ENCODE results near the gene SFTA2. TPM values are rescaled to one million over a fixed set of nuclear protein-coding genes. Genes with fewer than 3 reads are reported as not detected.

SFTA2 gene
- total and polyA plus RNA-seq, 9 of the 15 experiments (the other 6 are each of a cell fraction or from before 2014, with no cell fraction given), result not detected

DNA sequence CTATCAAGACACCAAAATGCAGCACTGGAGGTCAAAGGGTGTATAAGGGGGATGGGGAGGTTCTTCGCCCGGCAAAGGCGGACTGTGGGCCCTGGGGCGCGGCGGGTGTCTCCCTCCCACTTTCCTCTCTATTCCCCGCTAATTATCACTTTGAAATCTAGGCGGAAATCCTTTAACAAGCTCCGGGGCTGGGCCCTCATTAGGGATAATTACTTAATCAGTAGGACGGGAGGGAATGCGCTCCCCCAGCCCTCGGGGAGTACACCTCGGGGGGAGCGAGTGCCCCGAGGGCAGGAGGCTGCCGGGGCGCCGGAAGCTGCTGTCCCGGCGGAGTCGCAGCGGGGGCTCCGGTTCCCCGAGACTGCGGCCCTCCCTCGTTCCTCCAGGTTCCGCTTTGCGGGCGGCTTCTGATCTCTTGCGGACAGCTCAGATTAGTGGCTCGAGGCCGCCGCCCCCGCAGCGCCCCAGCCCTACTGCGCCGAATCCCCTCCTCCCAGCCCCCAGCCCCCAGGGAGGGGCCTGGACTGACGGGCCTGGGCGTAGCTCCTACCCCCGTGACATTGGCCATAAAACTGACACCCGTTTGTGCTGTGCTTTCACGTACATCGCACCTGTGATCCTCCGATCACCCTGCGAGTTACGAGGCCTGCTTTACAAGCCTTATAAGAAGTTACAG, 23.5 kb upstream of the SFTA2 start (continued):
- TF ChIP-seq, protein P1, sequence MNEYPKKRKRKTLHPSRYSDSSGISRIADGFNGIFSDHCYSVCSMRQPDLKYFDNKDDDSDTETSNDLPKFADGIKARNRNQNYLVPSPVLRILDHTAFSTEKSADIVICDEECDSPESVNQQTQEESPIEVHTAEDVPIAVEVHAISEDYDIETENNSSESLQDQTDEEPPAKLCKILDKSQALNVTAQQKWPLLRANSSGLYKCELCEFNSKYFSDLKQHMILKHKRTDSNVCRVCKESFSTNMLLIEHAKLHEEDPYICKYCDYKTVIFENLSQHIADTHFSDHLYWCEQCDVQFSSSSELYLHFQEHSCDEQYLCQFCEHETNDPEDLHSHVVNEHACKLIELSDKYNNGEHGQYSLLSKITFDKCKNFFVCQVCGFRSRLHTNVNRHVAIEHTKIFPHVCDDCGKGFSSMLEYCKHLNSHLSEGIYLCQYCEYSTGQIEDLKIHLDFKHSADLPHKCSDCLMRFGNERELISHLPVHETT (CRISPR knock-in tag; conservative IDR thresholded peaks at IDR 0.05 in 1 of 2, IDR thresholded peaks at IDR 0.05 in 1 of 2), result peak in 1 of 2 experiments; percentile 75; a peak in 2 of 4 replicates
- TF ChIP-seq, protein P2, sequence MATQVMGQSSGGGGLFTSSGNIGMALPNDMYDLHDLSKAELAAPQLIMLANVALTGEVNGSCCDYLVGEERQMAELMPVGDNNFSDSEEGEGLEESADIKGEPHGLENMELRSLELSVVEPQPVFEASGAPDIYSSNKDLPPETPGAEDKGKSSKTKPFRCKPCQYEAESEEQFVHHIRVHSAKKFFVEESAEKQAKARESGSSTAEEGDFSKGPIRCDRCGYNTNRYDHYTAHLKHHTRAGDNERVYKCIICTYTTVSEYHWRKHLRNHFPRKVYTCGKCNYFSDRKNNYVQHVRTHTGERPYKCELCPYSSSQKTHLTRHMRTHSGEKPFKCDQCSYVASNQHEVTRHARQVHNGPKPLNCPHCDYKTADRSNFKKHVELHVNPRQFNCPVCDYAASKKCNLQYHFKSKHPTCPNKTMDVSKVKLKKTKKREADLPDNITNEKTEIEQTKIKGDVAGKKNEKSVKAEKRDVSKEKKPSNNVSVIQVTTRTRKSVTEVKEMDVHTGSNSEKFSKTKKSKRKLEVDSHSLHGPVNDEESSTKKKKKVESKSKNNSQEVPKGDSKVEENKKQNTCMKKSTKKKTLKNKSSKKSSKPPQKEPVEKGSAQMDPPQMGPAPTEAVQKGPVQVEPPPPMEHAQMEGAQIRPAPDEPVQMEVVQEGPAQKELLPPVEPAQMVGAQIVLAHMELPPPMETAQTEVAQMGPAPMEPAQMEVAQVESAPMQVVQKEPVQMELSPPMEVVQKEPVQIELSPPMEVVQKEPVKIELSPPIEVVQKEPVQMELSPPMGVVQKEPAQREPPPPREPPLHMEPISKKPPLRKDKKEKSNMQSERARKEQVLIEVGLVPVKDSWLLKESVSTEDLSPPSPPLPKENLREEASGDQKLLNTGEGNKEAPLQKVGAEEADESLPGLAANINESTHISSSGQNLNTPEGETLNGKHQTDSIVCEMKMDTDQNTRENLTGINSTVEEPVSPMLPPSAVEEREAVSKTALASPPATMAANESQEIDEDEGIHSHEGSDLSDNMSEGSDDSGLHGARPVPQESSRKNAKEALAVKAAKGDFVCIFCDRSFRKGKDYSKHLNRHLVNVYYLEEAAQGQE (IDR thresholded peaks at IDR 0.05; ENCODE audit: borderline replicate concordance), result no peak; the same call in 1 of the 2 replicates
- TF ChIP-seq, protein P2 (CRISPR knock-in tag; IDR thresholded peaks at IDR 0.05; ENCODE audit: low read depth), result no peak
- TF ChIP-seq ZNF134 (CRISPR knock-in tag; conservative IDR thresholded peaks at IDR 0.05) (no peak), HNRNPH1 (optimal IDR thresholded peaks at IDR 0.05; ENCODE audit: low read depth, low read length) (no peak), ZNF197 (CRISPR knock-in tag; IDR thresholded peaks at IDR 0.05; ENCODE audit: low read depth) (no peak)
- TF ChIP-seq, protein P3, sequence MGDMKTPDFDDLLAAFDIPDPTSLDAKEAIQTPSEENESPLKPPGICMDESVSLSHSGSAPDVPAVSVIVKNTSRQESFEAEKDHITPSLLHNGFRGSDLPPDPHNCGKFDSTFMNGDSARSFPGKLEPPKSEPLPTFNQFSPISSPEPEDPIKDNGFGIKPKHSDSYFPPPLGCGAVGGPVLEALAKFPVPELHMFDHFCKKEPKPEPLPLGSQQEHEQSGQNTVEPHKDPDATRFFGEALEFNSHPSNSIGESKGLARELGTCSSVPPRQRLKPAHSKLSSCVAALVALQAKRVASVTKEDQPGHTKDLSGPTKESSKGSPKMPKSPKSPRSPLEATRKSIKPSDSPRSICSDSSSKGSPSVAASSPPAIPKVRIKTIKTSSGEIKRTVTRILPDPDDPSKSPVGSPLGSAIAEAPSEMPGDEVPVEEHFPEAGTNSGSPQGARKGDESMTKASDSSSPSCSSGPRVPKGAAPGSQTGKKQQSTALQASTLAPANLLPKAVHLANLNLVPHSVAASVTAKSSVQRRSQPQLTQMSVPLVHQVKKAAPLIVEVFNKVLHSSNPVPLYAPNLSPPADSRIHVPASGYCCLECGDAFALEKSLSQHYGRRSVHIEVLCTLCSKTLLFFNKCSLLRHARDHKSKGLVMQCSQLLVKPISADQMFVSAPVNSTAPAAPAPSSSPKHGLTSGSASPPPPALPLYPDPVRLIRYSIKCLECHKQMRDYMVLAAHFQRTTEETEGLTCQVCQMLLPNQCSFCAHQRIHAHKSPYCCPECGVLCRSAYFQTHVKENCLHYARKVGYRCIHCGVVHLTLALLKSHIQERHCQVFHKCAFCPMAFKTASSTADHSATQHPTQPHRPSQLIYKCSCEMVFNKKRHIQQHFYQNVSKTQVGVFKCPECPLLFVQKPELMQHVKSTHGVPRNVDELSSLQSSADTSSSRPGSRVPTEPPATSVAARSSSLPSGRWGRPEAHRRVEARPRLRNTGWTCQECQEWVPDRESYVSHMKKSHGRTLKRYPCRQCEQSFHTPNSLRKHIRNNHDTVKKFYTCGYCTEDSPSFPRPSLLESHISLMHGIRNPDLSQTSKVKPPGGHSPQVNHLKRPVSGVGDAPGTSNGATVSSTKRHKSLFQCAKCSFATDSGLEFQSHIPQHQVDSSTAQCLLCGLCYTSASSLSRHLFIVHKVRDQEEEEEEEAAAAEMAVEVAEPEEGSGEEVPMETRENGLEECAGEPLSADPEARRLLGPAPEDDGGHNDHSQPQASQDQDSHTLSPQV (IDR thresholded peaks at IDR 0.05), result no peak
- TF ChIP-seq, protein P4, sequence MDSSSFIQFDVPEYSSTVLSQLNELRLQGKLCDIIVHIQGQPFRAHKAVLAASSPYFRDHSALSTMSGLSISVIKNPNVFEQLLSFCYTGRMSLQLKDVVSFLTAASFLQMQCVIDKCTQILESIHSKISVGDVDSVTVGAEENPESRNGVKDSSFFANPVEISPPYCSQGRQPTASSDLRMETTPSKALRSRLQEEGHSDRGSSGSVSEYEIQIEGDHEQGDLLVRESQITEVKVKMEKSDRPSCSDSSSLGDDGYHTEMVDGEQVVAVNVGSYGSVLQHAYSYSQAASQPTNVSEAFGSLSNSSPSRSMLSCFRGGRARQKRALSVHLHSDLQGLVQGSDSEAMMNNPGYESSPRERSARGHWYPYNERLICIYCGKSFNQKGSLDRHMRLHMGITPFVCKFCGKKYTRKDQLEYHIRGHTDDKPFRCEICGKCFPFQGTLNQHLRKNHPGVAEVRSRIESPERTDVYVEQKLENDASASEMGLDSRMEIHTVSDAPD (CRISPR knock-in tag; IDR thresholded peaks at IDR 0.05), result no peak
- TF ChIP-seq, protein P5, sequence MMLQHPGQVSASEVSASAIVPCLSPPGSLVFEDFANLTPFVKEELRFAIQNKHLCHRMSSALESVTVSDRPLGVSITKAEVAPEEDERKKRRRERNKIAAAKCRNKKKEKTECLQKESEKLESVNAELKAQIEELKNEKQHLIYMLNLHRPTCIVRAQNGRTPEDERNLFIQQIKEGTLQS (IDR thresholded peaks at IDR 0.05), result no peak
- TF ChIP-seq, protein P5 (CRISPR knock-in tag; conservative IDR thresholded peaks at IDR 0.05), result no peak

All from K562 (cell line).